HepG2 (cell line): ENCODE results near the gene MARF1. TPM values are rescaled to one million over a fixed set of nuclear protein-coding genes. Genes with fewer than 3 reads are reported as not detected.
"Not testable (repeated sequence)": the region's sequence is repeated elsewhere in the genome, so short reads cannot be mapped to it uniquely, and the experiment has no call there.

Source experiments
- ATAC-seq: fragments of 200-7000 bp; cut with Tn5 transposase; 3 replicates; pipeline ENCODE4 v1.9.1; 2020; ENCODE audit warnings: mild to moderate bottlenecking, moderate library complexity
- BruUV-seq: library from RNA; stranded (reverse); fragments of 400-500 nt; replicated peaks from 2 replicates; lab custom pipeline; 2021; lab: Mats Ljungman, UMichigan
- CTCF ChIA-PET: fragments of 300-600 bp; formaldehyde crosslinking; extraction: SDS; loops from one replicate; lab custom pipeline; 2021; ENCODE audit warnings: low total read pairs, inconsistent platforms, low intra/inter-chr PET ratio; lab: Yijun Ruan, JAX
- POLR2A ChIA-PET: fragments of 350-600 bp; sonication (Branson Sonifier 250); formaldehyde crosslinking; loops from one replicate; lab custom pipeline; 2020; ENCODE audit warnings: antibody characterized with exemption, inconsistent platforms; lab: Yijun Ruan, JAX
- DNase-seq: peaks from one replicate; pipeline ENCODE4 v3.0.0-alpha.2; 2015; ENCODE audit warnings: low spot score
- FAIRE-seq: peaks from 3 replicates; lab custom pipeline; 2011; peaks lifted over from hg19 to GRCh38; lab: Jason Lieb, UNC
- H2AFZ ChIP-seq: one replicate; pipeline ENCODE4 v1.6.1; 2011; ENCODE audit warnings: low read length, inconsistent platforms
- H3K27ac ChIP-seq: fragments of 300-600 bp; 3 replicates; pipeline ENCODE4 v1.8.0; 2011; ENCODE audit warnings: mixed run types, mild to moderate bottlenecking, mixed read lengths, low read length, inconsistent platforms; ENCODE audit not compliant: insufficient read depth; ENCODE audit errors: extremely low read length
- H3K27me3 ChIP-seq, 2 experiments: fragments of 200-600 bp in 1 of 2; 2 replicates in 1 of 2; 3 replicates in 1 of 2; pipeline versions ENCODE4 v1.6.0 to v1.8.0; 2011; ENCODE audit warnings: low read length in 2 of 2, mild to moderate bottlenecking in 2 of 2, moderate library complexity in 2 of 2, inconsistent platforms in 1 of 2; ENCODE audit not compliant: insufficient read depth in 2 of 2, control insufficient read depth in 1 of 2
- H3K36me3 ChIP-seq, 2 experiments: fragments of 200-600 bp in 1 of 2; replicated peaks in 1 of 2; 2 replicates in 1 of 2; 3 replicates in 1 of 2; pipeline versions ENCODE4 v1.5.1 to v1.8.0; 2011; ENCODE audit warnings: low read length in 2 of 2, inconsistent platforms in 1 of 2; ENCODE audit not compliant: insufficient read depth in 2 of 2, control insufficient read depth in 1 of 2
- H3K4me1 ChIP-seq: 2 replicates; pipeline ENCODE4 v1.5.1; 2012; ENCODE audit warnings: low read length, inconsistent platforms; ENCODE audit not compliant: insufficient read depth
- H3K4me2 ChIP-seq: 2 replicates; pipeline ENCODE4 v1.6.0; 2011; ENCODE audit warnings: low read depth, low read length, inconsistent platforms
- H3K4me3 ChIP-seq, 3 experiments: fragments of 200-600 bp in 1 of 3; sonication (generic), shearing (Covaris generic) in 1 of 3; replicated peaks in 1 of 3; 2 replicates each; pipeline ENCODE4 v1.5.1; 2011 to 2016; ENCODE audit warnings: low read length in 3 of 3, inconsistent platforms in 2 of 3, low read depth in 2 of 3, mild to moderate bottlenecking in 2 of 3, control low read depth in 1 of 3, mixed read lengths in 1 of 3; ENCODE audit not compliant: insufficient read depth in 1 of 3
- H3K79me2 ChIP-seq: one replicate; pipeline ENCODE4 v1.6.1; 2011; ENCODE audit warnings: low read length, inconsistent platforms; ENCODE audit not compliant: insufficient read depth
- H3K9ac ChIP-seq: 2 replicates; pipeline ENCODE4 v1.6.0; 2011; ENCODE audit warnings: mild to moderate bottlenecking, low read depth, low read length, inconsistent platforms; ENCODE audit not compliant: insufficient read depth
- H3K9me3 ChIP-seq: 2 replicates; pipeline ENCODE4 v1.5.1; 2012; ENCODE audit warnings: mild to moderate bottlenecking, low read length
- H4K20me1 ChIP-seq: 2 replicates; pipeline ENCODE4 v1.6.0; 2011; ENCODE audit warnings: inconsistent platforms, mild to moderate bottlenecking, low read length, moderate library complexity; ENCODE audit not compliant: insufficient read depth
- CEBPB ChIP-seq: IDR thresholded peaks from 2 replicates; pipeline ENCODE4 v1.6.1; 2011; ENCODE audit warnings: low read depth, low read length, improper control_type of control experiment, borderline replicate concordance
- CEBPG ChIP-seq: IDR thresholded peaks from 2 replicates; pipeline ENCODE4 v1.6.1; 2016
- RBM39 ChIP-seq: fragments of 200-400 bp; formaldehyde crosslinking; IDR thresholded peaks from one replicate; pipeline ENCODE4 v1.6.1; 2018; ENCODE audit warnings: antibody characterized with exemption, mild to moderate bottlenecking, low read depth, low read length; ENCODE audit not compliant: poor library complexity, severe bottlenecking
- ZBTB7A ChIP-seq: sonication (generic); formaldehyde crosslinking; IDR thresholded peaks from 2 replicates; pipeline ENCODE4 v1.8.0; 2022; ENCODE audit warnings: mild to moderate bottlenecking, missing genetic modification reagents
- ZFP41 ChIP-seq: sonication (generic); formaldehyde crosslinking; IDR thresholded peaks from 2 replicates; pipeline ENCODE4 v1.4.0; 2020; ENCODE audit warnings: mild to moderate bottlenecking, missing genetic modification reagents, borderline replicate concordance
- ZNF460 ChIP-seq: sonication (generic); formaldehyde crosslinking; IDR thresholded peaks from 2 replicates; pipeline ENCODE4 v1.5.1; 2020; ENCODE audit warnings: missing genetic modification reagents, mild to moderate bottlenecking, borderline replicate concordance
- ZNF883 ChIP-seq: sonication (generic); formaldehyde crosslinking; IDR thresholded peaks from 2 replicates; pipeline ENCODE4 v1.5.1; 2020; ENCODE audit warnings: mild to moderate bottlenecking, missing genetic modification reagents; ENCODE audit errors: not compliant biosample characterization
- WGBS: methylation state at CpG from one replicate; pipeline ENCODE4 v1.1.6; 2017; ENCODE audit warnings: low lambda C conversion rate; 5-methylcytosine and 5-hydroxymethylcytosine counted together
- in situ Hi-C: cut with HindIII; loops from 2 replicates; pipeline ENCODE4 v1.10.0; 2017; ENCODE audit warnings: low pct_unique_long_range_greater_than_20kb; ENCODE audit not compliant: extremely low pct_ligation_motif_present
- intact Hi-C: fragments of 100-400 bp; cut with micrococcal nuclease; formaldehyde crosslinking; loops from one replicate; pipeline ENCODE4 v1.10.0; 2022; ENCODE audit not compliant: unreplicated experiment
- polyA plus RNA-seq, 8 experiments: library from polyadenylated mRNA; depleted of rRNA in 3 of 8; stranded (reverse) in 7 of 8; unstranded in 1 of 8; fragments of >200 nt; fragmentation: Illumina TruSeq in 4 of 8; extraction: Trizol in 4 of 8; gene quantifications; 2 replicates each; pipeline versions ENCODE4 v1.2.1 to v1.2.3, GENCODE V29; 2011 to 2016; ENCODE audit warnings: low read depth in 4 of 8, missing spikeins in 1 of 8, mixed read lengths in 1 of 8; ENCODE audit not compliant: insufficient read depth in 1 of 8
- total RNA-seq, 5 experiments: library from RNA; depleted of rRNA; stranded (reverse); fragments of >200 nt; fragmentation: Illumina TruSeq; extraction: Trizol; gene quantifications; 2 replicates each; pipeline ENCODE4 v1.2.3, GENCODE V29; 2016; ENCODE audit warnings: low read depth in 1 of 5
- TF ChIP-seq, protein P1 (sequence below): sonication (generic); formaldehyde crosslinking; IDR thresholded peaks from 2 replicates; pipeline ENCODE4 v1.8.1; 2023; ENCODE audit warnings: missing genetic modification reagents, mild to moderate bottlenecking, borderline replicate concordance

The MARF1 gene
- total and polyA plus RNA-seq, 2 of the 13 experiments (the other 11 are each of a cell fraction or from before 2014, with no cell fraction given), result 8.7 to 20.7 TPM

DNA sequence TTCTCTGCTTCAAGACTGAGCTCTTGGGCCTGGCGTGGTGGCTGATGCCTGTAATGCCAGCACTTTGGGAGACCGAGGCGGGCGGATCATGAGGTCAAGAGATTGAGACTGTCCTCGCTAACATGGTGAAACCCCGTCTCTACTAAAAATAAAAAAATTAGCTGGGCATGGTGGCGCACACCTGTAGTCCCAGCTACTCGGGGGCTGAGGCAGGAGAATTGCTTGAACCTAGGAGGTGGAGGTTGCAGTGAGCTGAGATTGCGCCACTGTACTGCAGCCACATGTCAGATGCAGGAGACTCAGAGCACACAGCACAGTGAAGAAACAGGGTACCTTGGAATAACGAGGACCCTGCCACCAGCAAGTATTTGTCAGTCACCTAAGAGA is 29.2 kb upstream of the MARF1 start:
- H3K4me1 ChIP-seq, result peaks cover 58% of the 10 kb centered on the region
- peaks cover 17% of the 10 kb centered on the region for H3K79me2 ChIP-seq
- peak overlapping the region; percentile 64 for H3K9ac ChIP-seq
- peak overlapping the region; percentile 62 for H3K27ac ChIP-seq
- TF ChIP-seq RBM39 (peak; percentile 9), ZNF883 (CRISPR knock-in tag) (peak; percentile 9), ZFP41 (CRISPR knock-in tag) (0 out of 2 replicates have a peak, but pooled peaks have one; percentile 19), ZNF460 (CRISPR knock-in tag) (peak; percentile 76; the same call in 1 of the 2 replicates), ZBTB7A (0 out of 2 replicates have a peak, but pooled peaks have one; percentile 5), CEBPB (peak; percentile 64; the same call in 1 of the 2 replicates), CEBPG (CRISPR knock-in tag) (peak; percentile 74)
- TF ChIP-seq, protein P1, sequence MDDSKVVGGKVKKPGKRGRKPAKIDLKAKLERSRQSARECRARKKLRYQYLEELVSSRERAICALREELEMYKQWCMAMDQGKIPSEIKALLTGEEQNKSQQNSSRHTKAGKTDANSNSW (CRISPR knock-in tag), result 0 out of 2 replicates have a peak, but pooled peaks have one; percentile 27
- POLR2A ChIA-PET, result interaction anchor here (1.1 to 4.8 kb wide), 6 partner anchors 10 to 96 kb away, joined by 3 to 53 read pairs (median 8); partner anchors contain the start of gene MARF1
- CTCF ChIA-PET, H3K27me3 ChIP-seq, DNase-seq, H4K20me1 ChIP-seq, in situ Hi-C loops, H2AFZ ChIP-seq, H3K9me3 ChIP-seq, FAIRE-seq, BruUV-seq: not testable (repeated sequence)
- H3K4me2 ChIP-seq, result peak overlapping the region; percentile 70
- intact Hi-C loops, result loop anchor here (1.0 to 2.0 kb wide), 2 partner anchors 21 to 29 kb away; partner anchors contain the start of genes MARF1 and NDE1
- 83% methylated on average over 10 of the region's 10 CpGs for WGBS
- peaks cover 45 to 56% of the 10 kb centered on the region in 2 experiments for H3K36me3 ChIP-seq
- ATAC-seq, result peak; percentile 28
- peak overlapping the region in 1 of 3 experiments; percentile 36; a peak in 1 of 6 replicates for H3K4me3 ChIP-seq
